OCI-LY3 (cell line): ENCODE data around the gene TMEM272.

Experiments used
- CTCF ChIP-seq: fragments of 200-600, 300-600 bp; sonication (generic); IDR thresholded peaks from 2 replicates; pipeline ENCODE4 v1.5.1; 2014; ENCODE audit warnings: antibody characterized with exemption, low read length, low read depth
- EZH2phosphoT487 ChIP-seq: fragments of 200-600 bp; shearing (Covaris generic); IDR thresholded peaks from 2 replicates; pipeline ENCODE4 v1.6.1; 2018; ENCODE audit warnings: antibody characterized with exemption, mixed run types, low read depth

GRCh38 chr13:51778392-51778791 lies 66.6 kb downstream of the TMEM272 start:
- TF ChIP-seq CTCF, result no peak
- no peak for TF ChIP-seq EZH2phosphoT487
